GM19238 (cell line): ENCODE data around the gene CHERP.
A peak's percentile ranks its signal among the peaks of the same experiment; 100 is the strongest.
"Not testable (repeated sequence)": the region's sequence is repeated elsewhere in the genome, so short reads cannot be mapped to it uniquely, and the experiment has no call there.

Experiments used
- DNase-seq: peaks from one replicate; pipeline ENCODE4 v3.0.0; 2011; ENCODE audit warnings: low spot score; ENCODE audit not compliant: insufficient read length

The CHERP gene

DNA sequence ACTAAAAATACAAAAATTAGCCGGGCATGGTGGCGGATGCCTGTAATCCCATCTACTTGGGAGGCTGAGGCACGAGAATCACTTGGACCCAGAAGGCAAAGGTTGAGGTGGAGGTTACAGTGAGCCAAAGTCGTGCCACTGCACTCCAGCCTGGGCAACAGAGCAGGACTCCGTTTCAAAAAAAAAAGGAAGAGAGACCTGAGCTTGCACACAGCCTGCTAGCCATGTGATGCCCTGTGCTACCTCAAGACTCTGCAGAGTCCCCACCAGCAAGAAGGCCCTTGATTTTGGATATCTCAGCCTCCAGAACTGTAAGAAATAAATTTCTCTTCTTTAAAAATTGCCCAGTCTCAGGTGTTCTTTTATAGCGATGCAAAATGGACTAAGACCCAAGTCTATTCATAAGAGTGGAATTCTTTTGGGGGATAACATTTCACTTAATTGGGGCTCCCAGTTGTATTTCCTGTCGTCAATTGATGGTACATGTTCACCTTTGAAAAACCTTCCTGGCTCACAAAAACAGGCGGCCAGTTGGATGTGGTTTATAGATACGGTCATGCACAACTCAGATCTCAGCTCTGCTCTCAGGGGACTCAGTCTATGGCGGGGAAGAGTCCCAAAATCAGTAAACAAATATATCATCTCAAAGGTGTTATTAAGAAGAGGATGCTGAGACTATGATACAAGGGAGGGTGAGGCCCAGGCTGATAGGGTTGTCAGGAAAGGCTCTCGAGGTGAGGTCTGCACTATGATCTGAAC lies 2.4 kb upstream of the CHERP start:
- DNase-seq: no peak

GRCh38 chr19:16543734-16544133 lies 1.5 kb upstream of the CHERP start:
- not testable (repeated sequence) for DNase-seq

- DNase-seq: no peak
These were observed 754 bp upstream of the CHERP start for GRCh38 chr19:16542910-16543472.

DNA sequence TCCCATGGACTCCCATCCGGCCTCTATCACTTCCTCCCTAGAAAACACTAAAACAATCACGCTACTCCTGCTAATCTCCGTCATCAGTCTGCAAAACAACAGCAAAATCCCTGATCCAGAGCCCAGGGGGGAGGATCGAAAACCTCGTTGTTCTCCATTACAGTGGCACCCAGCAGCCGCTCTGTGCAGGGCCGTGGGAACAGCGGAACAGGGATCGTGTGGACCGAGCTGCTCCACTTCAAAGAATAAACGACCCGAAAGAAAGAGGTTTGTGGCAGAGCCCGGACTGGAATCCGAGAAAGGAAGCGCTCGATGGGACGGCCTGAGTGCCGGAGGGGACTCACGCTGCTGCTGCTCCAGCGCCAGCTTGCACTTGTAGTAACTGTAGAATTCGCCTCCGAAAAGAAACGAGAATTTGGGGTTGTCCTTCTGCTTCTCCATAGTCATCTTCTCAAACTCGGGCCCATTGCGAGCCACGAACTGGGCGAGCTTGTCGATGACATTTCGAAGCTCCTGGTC lies 652 bp downstream of the CHERP start:
- DNase-seq: no peak

DNA sequence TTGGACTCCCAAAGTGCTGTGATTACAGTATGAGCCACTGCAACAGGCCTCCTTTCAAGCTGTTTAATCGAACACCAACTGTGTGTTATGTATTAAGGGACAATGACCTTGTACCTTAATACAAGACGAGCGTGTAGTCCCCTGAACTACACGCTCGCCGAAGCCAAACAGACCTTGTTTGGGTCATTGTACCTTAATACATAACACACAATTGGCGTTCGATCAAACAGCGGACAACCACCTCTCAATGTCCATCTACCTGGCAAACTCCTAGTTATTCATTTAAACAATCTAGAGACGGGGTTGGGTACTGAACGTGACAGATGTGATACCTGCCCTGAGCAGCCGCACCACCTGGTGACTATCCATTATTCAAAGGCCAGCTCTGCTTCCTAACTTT lies 1.3 kb downstream of the CHERP start:
- no peak for DNase-seq

GRCh38 chr19:16537111-16537510 lies 5.1 kb downstream of the CHERP start:
- DNase-seq: no peak

DNA sequence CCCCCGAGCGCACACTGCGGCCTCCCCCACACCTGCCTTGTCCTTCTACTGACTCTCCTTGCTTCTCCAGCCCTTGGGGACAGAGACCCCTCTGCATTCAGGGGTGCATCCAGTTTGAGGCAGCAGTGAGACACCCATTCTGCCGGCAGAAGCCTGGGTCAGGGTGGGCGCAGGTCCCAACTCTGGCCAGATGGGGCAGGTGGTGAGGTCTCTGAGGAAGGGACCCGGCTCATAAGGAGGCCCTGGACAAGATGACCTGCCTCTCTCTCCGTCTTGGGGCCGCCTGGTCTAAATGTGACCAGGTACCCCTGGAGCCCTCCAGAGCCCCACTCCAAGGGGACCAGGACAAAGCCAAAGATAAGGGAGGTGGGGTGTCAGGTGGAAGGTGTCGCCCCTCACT lies 6.1 kb downstream of the CHERP start:
- no peak for DNase-seq

DNA sequence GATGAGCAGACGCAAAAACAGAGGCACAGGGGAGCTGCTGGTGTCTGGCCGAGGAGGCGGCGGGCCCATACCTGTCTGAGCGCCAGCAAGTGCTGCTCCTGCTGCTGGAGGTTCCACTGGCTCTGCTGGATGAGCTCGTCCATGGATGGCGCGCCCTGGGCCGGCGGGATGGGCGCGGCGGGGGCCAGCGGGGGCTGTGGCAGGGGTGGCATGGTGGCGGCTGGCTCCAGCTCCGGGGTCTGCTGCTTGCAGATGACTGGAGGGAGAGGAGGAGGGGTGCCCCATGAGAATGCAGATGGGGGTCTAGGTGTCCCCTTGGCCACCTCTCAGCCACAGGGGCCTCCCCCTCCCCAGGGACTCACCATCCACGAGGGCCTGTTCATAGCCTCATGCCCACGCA lies 6.9 kb downstream of the CHERP start:
- no peak for DNase-seq

DNA sequence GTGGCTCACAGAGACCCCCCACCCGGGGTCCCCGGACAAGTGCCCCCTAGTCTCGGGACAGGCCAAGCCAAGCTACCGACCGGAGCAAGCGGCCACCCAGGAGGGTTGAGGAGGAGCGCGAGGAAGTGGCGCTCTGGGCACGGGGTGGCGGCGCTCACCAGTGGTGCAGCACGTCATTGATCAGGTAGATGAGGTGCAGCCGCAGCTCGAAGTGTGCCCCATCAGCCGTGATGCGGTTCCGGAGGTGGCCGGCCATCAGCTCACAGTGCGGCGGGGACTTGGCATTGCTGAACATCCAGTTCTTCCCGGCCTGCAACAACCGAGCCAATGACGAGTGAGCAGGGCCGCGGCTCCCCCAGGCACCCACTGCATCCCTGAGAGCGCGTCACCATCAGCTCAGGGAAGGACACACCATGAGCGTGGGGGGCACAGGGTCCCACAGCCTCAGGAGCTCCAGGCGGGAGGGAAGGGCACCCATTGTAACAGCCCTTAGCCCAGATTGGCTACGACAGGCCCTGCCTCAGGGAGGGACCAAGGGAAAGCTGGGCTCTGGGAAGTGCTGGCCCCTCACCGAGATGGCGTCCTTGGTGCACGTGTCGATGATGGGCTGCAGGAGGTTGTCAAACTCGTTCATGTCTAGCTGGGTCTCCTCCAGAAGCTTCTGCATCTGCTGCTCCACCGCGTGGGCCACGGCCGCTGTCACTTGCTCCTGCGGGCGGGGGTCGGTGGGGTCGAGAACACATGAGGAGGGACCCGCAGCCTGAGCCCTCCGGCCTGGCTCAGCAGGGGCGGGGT lies 9.6 kb downstream of the CHERP start:
- no peak for DNase-seq

GRCh38 chr19:16531380-16531669 lies 10.9 kb downstream of the CHERP start:
- DNase-seq: no peak

DNA sequence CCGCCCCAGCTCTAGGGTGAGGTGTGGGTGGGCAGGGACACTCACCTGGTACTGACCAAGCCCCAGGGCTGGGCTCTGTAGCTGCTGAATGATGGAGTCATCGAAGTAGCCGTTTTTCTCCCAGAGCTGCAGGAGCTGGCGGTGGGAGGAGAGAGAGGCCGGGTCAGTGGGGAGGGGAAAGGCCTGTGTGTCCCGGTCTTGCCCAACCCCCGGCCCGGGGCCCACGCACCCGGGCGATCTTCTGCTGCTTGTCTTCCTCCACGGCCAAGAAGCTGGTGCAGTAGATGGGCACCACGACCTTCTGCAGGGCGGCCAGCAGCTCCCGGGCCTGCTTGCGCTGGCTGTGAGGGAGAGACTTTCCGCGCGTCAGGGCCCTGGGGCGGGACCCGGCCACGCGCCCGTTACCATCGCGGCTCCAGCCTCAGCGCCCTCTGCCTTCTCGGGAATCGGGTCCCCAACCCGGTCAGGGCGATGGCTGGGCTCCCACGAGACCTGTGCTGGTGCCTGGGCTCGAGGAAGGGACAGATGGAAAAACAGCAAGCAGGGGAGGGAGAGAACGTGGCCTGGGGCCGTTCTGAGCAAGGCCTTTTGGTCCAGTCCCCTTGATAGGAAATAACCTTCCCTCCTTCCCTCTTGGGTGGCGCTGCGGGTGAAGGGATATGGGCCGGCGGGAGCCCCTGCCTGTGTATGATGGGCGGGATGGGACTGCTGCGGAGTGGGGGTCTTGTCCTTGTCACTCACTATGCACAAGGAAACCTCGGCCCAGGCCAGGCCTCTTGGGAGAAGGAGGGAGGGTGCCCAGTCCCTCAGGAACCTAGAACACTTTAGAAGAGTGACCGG lies 11.5 kb downstream of the CHERP start:
- DNase-seq: no peak

GRCh38 chr19:16529466-16530144 lies 12.6 kb downstream of the CHERP start:
- DNase-seq: no peak

GRCh38 chr19:16527971-16528521 lies 14.2 kb downstream of the CHERP start:
- peak; percentile 40 for DNase-seq

DNA sequence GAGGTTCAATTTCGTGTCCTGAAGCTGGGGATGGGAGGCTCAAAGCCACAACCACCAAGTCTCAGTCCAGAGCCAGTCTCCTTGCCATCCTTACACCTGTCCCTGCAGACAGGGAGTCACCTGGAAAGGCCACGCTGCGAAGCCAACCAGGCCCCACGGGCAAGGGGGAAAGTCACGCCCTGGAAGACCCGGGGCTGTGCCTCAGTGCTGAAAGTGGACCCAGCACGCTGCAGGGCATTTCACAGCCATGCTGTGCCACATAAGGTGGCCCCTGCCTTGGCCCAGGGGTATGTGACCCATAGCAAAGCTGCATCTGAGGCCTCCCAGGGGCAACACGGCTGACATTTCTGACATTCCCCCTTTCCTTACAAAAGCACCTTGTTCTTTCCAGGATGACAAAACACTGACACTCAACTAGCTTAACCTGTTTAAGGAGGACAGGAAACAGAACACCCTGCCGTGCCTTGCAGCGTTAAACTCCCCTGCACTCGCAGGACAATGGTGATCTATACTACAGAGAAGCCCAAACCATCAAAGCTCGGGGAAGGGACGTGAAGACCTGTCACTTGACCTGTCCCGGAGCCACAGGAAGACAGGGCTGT lies 14.8 kb downstream of the CHERP start:
- DNase-seq: no peak

DNA sequence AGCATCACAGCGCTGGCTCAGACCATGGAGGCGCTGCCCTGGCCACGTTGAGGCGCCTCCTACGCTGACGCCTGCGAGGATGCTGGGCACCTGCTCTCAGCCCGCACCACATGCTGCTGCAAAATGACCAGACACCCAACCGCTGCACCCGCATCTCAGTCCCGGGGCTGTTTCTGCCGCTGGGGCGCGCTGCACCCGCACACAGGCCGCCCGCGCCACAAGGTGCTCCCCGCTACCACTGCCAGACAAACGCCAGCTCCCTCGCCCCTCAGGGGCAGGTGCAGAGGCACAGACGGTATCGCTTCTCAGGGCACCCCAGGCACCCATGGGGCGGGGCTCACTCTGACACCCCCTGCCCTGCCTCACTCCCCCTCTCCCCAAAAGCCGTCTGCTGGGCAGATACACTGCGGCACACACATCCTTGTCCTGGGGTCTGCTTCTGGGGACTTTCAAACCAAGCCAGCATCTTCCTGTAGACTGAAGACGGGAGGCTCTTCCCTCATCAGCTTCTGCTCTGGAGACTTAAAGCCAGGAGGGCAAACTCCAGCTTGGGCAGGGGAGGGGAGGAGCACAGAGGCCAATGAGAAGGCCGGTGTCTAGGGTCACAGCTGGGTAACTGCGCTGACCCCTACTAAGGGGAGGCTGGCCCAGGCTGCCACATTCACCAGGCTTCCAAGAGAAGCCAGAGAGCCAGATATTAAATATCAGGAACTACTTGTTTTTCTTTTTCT lies 16.3 kb downstream of the CHERP start:
- DNase-seq: no peak

DNA sequence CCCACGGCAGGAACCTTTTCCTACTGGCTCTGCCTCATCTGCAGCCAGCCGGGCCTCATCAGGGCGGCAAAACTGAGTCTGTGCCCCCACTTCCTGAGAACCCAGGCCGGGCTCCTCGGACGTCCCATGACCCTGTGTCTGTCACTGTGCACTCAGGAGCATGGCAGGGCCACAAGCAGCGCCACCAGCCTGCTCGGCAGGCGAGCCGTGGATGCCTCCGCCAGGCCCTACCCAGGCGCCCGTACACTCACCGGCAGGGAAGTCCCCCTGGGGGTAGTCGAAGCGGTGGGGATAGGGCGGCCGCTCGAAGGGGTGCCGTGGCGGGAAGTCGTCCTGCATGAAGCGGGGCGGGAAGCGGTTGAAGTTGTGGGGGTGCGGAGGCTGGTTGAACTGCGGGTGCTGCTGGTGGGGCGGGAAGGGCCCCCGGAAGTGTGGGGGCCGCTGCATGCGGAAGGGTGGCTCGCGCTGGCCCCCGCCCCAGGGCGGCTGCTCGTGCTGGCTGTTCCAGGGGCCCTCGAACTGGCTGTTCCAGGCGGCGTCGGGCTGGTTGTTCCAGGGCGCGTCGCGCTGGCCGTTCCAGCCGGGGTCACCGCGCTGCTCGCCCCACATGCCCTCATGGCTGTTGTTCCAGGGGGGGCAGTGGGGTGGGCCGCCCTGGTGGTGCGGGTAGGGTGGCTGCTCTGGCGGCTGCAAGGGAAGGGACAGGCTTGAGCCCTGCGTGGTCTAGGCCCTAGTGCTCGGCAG lies 17.1 kb downstream of the CHERP start:
- DNase-seq: no peak

- DNase-seq: no peak
These were observed 19.5 kb downstream of the CHERP start for GRCh38 chr19:16522559-16523377.

DNA sequence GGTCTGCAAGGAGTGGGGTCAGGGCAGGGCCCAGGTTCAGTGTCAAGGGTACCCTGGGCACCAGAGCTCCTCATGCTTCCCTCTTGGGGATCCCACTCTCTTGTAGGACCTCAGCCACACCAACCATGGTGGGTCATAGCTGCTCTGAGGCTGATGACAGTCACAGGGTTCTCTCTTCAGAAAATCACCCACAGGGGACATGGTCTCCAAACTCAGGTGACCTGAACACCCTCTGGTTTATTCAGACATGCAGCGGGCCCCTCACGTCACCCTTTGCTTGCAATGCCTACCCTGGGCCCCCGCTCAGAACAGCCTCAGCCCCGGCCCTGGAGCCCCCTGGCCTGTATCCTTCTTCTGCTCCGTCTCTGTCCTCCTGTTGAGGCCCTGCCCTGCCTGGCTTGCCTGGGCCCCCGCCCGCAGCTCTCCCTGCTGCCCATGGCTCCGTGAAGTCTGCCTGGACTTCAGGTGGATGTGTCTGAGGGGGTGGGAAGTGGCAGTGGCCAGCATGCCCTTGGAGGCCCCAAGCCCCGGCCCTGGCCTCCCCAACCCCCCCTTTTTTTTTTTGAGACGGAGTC lies 20.4 kb downstream of the CHERP start:
- no peak for DNase-seq
